GM21526 (cell line): ENCODE results near the gene E2F7.
A peak's percentile ranks its signal among the peaks of the same experiment; 100 is the strongest.

Experiments
- ATAC-seq: cut with Tn5 transposase; IDR thresholded peaks from one replicate; pipeline ENCODE4 v1.9.1; 2021; ENCODE audit warnings: moderate library complexity; ENCODE audit not compliant: unreplicated experiment, low FRiP score

The E2F7 gene

GRCh38 chr12:77025782-77026314 lies 39.5 kb downstream of the E2F7 start:
- no peak for ATAC-seq

GRCh38 chr12:77023501-77023900 lies 41.9 kb downstream of the E2F7 start:
- no peak for ATAC-seq

GRCh38 chr12:77019920-77020319 lies 45.4 kb downstream of the E2F7 start:
- ATAC-seq = no peak

GRCh38 chr12:77016606-77017005 lies 48.8 kb downstream of the E2F7 start:
- ATAC-seq = no peak

- ATAC-seq = no peak
These were observed 52.3 kb downstream of the E2F7 start for GRCh38 chr12:77013091-77013490.

- peak; percentile 97 for ATAC-seq
These were observed 54.4 kb downstream of the E2F7 start for GRCh38 chr12:77010691-77011548.

- no peak for ATAC-seq
These were observed 57.9 kb downstream of the E2F7 start for GRCh38 chr12:77007476-77007875.

GRCh38 chr12:77005611-77006098 lies 59.7 kb downstream of the E2F7 start:
- no peak for ATAC-seq

GRCh38 chr12:77003914-77004313 lies 61.5 kb downstream of the E2F7 start:
- ATAC-seq = no peak

GRCh38 chr12:77003246-77003645 lies 62.1 kb downstream of the E2F7 start:
- ATAC-seq = no peak

GRCh38 chr12:77002382-77002781 lies 63.0 kb downstream of the E2F7 start:
- ATAC-seq = no peak

GRCh38 chr12:77001276-77001675 lies 64.1 kb downstream of the E2F7 start:
- no peak for ATAC-seq

- no peak for ATAC-seq
These were observed 66.3 kb downstream of the E2F7 start for GRCh38 chr12:76998908-76999556.

GRCh38 chr12:76998386-76998785 lies 67.0 kb downstream of the E2F7 start:
- ATAC-seq = no peak

- ATAC-seq = no peak
These were observed 68.2 kb downstream of the E2F7 start for GRCh38 chr12:76997011-76997780.

- no peak for ATAC-seq
These were observed 74.7 kb downstream of the E2F7 start for GRCh38 chr12:76990716-76991115.

GRCh38 chr12:76984566-76984965 lies 80.8 kb downstream of the E2F7 start:
- no peak for ATAC-seq

GRCh38 chr12:76983420-76983819 lies 81.9 kb downstream of the E2F7 start:
- ATAC-seq = no peak

GRCh38 chr12:76980196-76980595 lies 85.2 kb downstream of the E2F7 start:
- ATAC-seq = no peak

- ATAC-seq = no peak
These were observed 88.5 kb downstream of the E2F7 start for GRCh38 chr12:76976777-76977382.
